H9 (cell line): Measurements from ENCODE around the gene GRIK4. TPM values are rescaled to one million over a fixed set of nuclear protein-coding genes. Genes with fewer than 3 reads are reported as not detected.
A peak's percentile ranks its signal among the peaks of the same experiment; 100 is the strongest.

ENCODE experiments used
- DNase-seq: peaks from one replicate; pipeline ENCODE4 v3.0.0-alpha.2; 2017
- H2AFZ ChIP-seq: one replicate; pipeline ENCODE4 v1.6.1; 2013; ENCODE audit warnings: mild to moderate bottlenecking, low read length, control low read depth, moderate library complexity
- H2AK5ac ChIP-seq: 2 replicates; pipeline ENCODE4 v1.6.1; 2013; ENCODE audit warnings: low read length, control low read depth, mixed read lengths; ENCODE audit not compliant: insufficient read length
- H2BK120ac ChIP-seq: one replicate; pipeline ENCODE4 v1.6.1; 2013; ENCODE audit warnings: low read depth, mild to moderate bottlenecking, low read length, control low read depth, inconsistent platforms; ENCODE audit not compliant: poor library complexity, severe bottlenecking
- H2BK12ac ChIP-seq: 2 replicates; pipeline ENCODE4 v1.6.1; 2013; ENCODE audit warnings: low read length, control low read depth, mixed read lengths, low read depth; ENCODE audit not compliant: insufficient read length
- H2BK15ac ChIP-seq: 2 replicates; pipeline ENCODE4 v1.6.1; 2013; ENCODE audit warnings: low read depth, low read length, control low read depth
- H2BK20ac ChIP-seq: one replicate; pipeline ENCODE4 v1.6.1; 2013; ENCODE audit warnings: low read depth, mild to moderate bottlenecking, low read length, control low read depth, inconsistent platforms; ENCODE audit not compliant: poor library complexity, severe bottlenecking
- H2BK5ac ChIP-seq: 2 replicates; pipeline ENCODE4 v1.6.1; 2013; ENCODE audit warnings: low read length, control low read depth, mixed read lengths; ENCODE audit not compliant: insufficient read length
- H3K14ac ChIP-seq: 2 replicates; pipeline ENCODE4 v1.6.1; 2013; ENCODE audit warnings: low read length, control low read depth; ENCODE audit not compliant: insufficient read depth
- H3K18ac ChIP-seq: 2 replicates; pipeline ENCODE4 v1.6.1; 2013; ENCODE audit warnings: low read depth, mild to moderate bottlenecking, mixed read lengths, low read length, control low read depth; ENCODE audit not compliant: insufficient read length
- H3K23ac ChIP-seq: 2 replicates; pipeline ENCODE4 v1.6.1; 2013; ENCODE audit warnings: low read length, control low read depth, mixed read lengths, low read depth; ENCODE audit not compliant: insufficient read length
- H3K23me2 ChIP-seq: 2 replicates; pipeline ENCODE4 v1.6.1; 2013; ENCODE audit warnings: low read depth, mild to moderate bottlenecking, mixed read lengths, low read length, control low read depth; ENCODE audit not compliant: insufficient read length, poor library complexity, severe bottlenecking
- H3K27ac ChIP-seq: 2 replicates; pipeline ENCODE4 v1.5.1; 2013; ENCODE audit warnings: low read length, control low read depth, mixed read lengths, low read depth; ENCODE audit not compliant: insufficient read length
- H3K27me3 ChIP-seq: 2 replicates; pipeline ENCODE4 v1.6.1; 2013; ENCODE audit warnings: low read length, control low read depth, inconsistent platforms; ENCODE audit not compliant: insufficient read depth
- H3K4ac ChIP-seq: 2 replicates; pipeline ENCODE4 v1.6.1; 2013; ENCODE audit warnings: low read depth, mild to moderate bottlenecking, control low read depth, inconsistent platforms, low read length, moderate library complexity
- H3K4me1 ChIP-seq: 2 replicates; pipeline ENCODE4 v1.6.1; 2013; ENCODE audit warnings: low read length, control low read depth, inconsistent platforms; ENCODE audit not compliant: insufficient read depth
- H3K4me2 ChIP-seq: 2 replicates; pipeline ENCODE4 v1.6.1; 2013; ENCODE audit warnings: low read length, control low read depth, mixed read lengths; ENCODE audit not compliant: insufficient read length, insufficient read depth
- H3K56ac ChIP-seq: 2 replicates; pipeline ENCODE4 v1.6.1; 2013; ENCODE audit warnings: low read depth, mild to moderate bottlenecking, mixed read lengths, low read length, control low read depth; ENCODE audit not compliant: insufficient read length
- H3K79me1 ChIP-seq: 2 replicates; pipeline ENCODE4 v1.6.1; 2013; ENCODE audit warnings: low read depth, mild to moderate bottlenecking, moderate library complexity, low read length, control low read depth, inconsistent platforms; ENCODE audit not compliant: insufficient read depth, poor library complexity, severe bottlenecking
- H3K79me2 ChIP-seq: 2 replicates; pipeline ENCODE4 v1.6.1; 2013; ENCODE audit warnings: low read length, control low read depth, inconsistent platforms; ENCODE audit not compliant: insufficient read depth
- H3K9ac ChIP-seq: 2 replicates; pipeline ENCODE4 v1.6.1; 2013; ENCODE audit warnings: low read length, control low read depth, mixed read lengths; ENCODE audit not compliant: insufficient read length; ENCODE audit errors: extremely low read depth
- H3K9me3 ChIP-seq: one replicate; pipeline ENCODE4 v1.6.1; 2013; ENCODE audit warnings: low read depth, low read length, inconsistent platforms; ENCODE audit not compliant: control insufficient read depth
- H3T11ph ChIP-seq: one replicate; pipeline ENCODE4 v1.6.1; 2013; ENCODE audit warnings: mild to moderate bottlenecking, low read length, control low read depth, inconsistent platforms
- H4K20me1 ChIP-seq: one replicate; pipeline ENCODE4 v1.6.1; 2013; ENCODE audit not compliant: control insufficient read depth, insufficient read length, insufficient read depth
- H4K5ac ChIP-seq: 2 replicates; pipeline ENCODE4 v1.6.1; 2013; ENCODE audit warnings: low read depth, mild to moderate bottlenecking, mixed read lengths, low read length, control low read depth; ENCODE audit not compliant: insufficient read length
- H4K8ac ChIP-seq: replicated peaks from 2 replicates; pipeline ENCODE4 v1.6.1; 2013; ENCODE audit warnings: low read length, control low read depth, mixed read lengths, low read depth; ENCODE audit not compliant: insufficient read length
- H4K91ac ChIP-seq: 2 replicates; pipeline ENCODE4 v1.6.1; 2013; ENCODE audit warnings: low read depth, mild to moderate bottlenecking, moderate library complexity, mixed read lengths, low read length, control low read depth; ENCODE audit not compliant: insufficient read length
- H3K27ac Mint-ChIP-seq, 3 experiments: 2 replicates in 2 of 3; 3 replicates in 1 of 3; pipeline ENCODE4 v1.8.0; 2020 to 2021; ENCODE audit warnings: mixed read lengths in 3 of 3, mild to moderate bottlenecking in 1 of 3, moderate library complexity in 1 of 3
- H3K27me3 Mint-ChIP-seq: 2 replicates; pipeline ENCODE4 v1.8.0; 2021; ENCODE audit warnings: low read depth, mild to moderate bottlenecking, moderate library complexity, mixed read lengths
- H3K36me3 Mint-ChIP-seq, 3 experiments: 2 replicates in 2 of 3; 3 replicates in 1 of 3; pipeline ENCODE4 v1.8.0; 2020 to 2021; ENCODE audit warnings: low read depth in 3 of 3, mixed read lengths in 3 of 3; ENCODE audit not compliant: insufficient read depth in 1 of 3
- H3K4me1 Mint-ChIP-seq, 2 experiments: 2 replicates each; pipeline ENCODE4 v1.8.0; 2020; ENCODE audit warnings: mixed read lengths in 2 of 2
- H3K4me3 Mint-ChIP-seq, 2 experiments: 2 replicates in 1 of 2; 3 replicates in 1 of 2; pipeline ENCODE4 v1.8.0; 2020 to 2021; ENCODE audit warnings: mild to moderate bottlenecking in 2 of 2, mixed read lengths in 2 of 2, moderate library complexity in 1 of 2
- H3K9me3 Mint-ChIP-seq, 2 experiments: 2 replicates in 1 of 2; 3 replicates in 1 of 2; pipeline ENCODE4 v1.8.0; 2020; ENCODE audit warnings: mild to moderate bottlenecking in 2 of 2, mixed read lengths in 2 of 2, moderate library complexity in 1 of 2
- CTCF ChIP-seq: fragments of 200-600 bp; sonication (generic); conservative IDR thresholded peaks from 3 replicates; pipeline ENCODE4 v1.8.0; 2021; ENCODE audit warnings: antibody characterized with exemption, mild to moderate bottlenecking
- WGBS: extraction: QIAGEN DNeasy Blood & Tissue Kit; methylation state at CpG from one replicate; pipeline ENCODE4 v1.1.7; 2013; ENCODE audit warnings: missing lambda C conversion rate, low lambda C conversion rate, mixed read lengths; ENCODE audit not compliant: insufficient read length; ENCODE audit errors: extremely low coverage; 5-methylcytosine and 5-hydroxymethylcytosine counted together
- total RNA-seq: library from RNA; stranded (reverse); gene quantifications from 2 replicates; pipeline ENCODE4 v1.2.1, GENCODE V29; 2021

Gene GRIK4
- total RNA-seq, 1 experiment from 2014 or later = 2.3 TPM

GRCh38 chr11:120547316-120547715 lies 35.8 kb downstream of the GRIK4 start:
- no peak for TF ChIP-seq CTCF
- H3K4me1 Mint-ChIP-seq = peaks cover 37 to 50% of the 10 kb centered on the region in 2 experiments
- H3K4me1 ChIP-seq = peaks cover 2% of the 10 kb centered on the region; the same call in 1 of the 2 replicates
- no peaks in the 10 kb centered on the region for H3K27me3 ChIP-seq
- no peak overlapping the region for H3K27ac ChIP-seq
- no peaks in the 10 kb centered on the region for H3K23me2 ChIP-seq
- H3K18ac ChIP-seq = no peak overlapping the region
- H3K23ac ChIP-seq = no peak overlapping the region
- H3K79me1 ChIP-seq = no peaks in the 10 kb centered on the region
- no peaks in the 10 kb centered on the region for H4K20me1 ChIP-seq
- no peaks in the 10 kb centered on the region for H3K9me3 ChIP-seq
- H4K91ac ChIP-seq = no peak overlapping the region
- H2BK15ac ChIP-seq = no peak overlapping the region
- H3T11ph ChIP-seq = no peak overlapping the region
- peak overlapping the region in 1 of 3 experiments; percentile 41; a peak in 1 of 7 replicates for H3K27ac Mint-ChIP-seq
- H3K27me3 Mint-ChIP-seq = peaks cover 8% of the 10 kb centered on the region
- H2BK120ac ChIP-seq = no peak overlapping the region
- H3K9me3 Mint-ChIP-seq = no peaks in the 10 kb centered on the region
- no peak overlapping the region for H3K4ac ChIP-seq
- WGBS = no CpG with 5 or more reads among the region's 10 CpGs
- no peak overlapping the region for H2AFZ ChIP-seq
- H2BK5ac ChIP-seq = no peak overlapping the region
- DNase-seq = no peak
- no peak overlapping the region for H4K8ac ChIP-seq
- H3K56ac ChIP-seq = no peak overlapping the region
- H2BK12ac ChIP-seq = no peak overlapping the region
- no peak overlapping the region for H3K9ac ChIP-seq
- H2BK20ac ChIP-seq = no peak overlapping the region
- no peak overlapping the region for H3K4me2 ChIP-seq
- no peaks in the 10 kb centered on the region for H3K36me3 Mint-ChIP-seq
- no peaks in the 10 kb centered on the region for H3K79me2 ChIP-seq
- no peak overlapping the region for H2AK5ac ChIP-seq
- no peak overlapping the region for H4K5ac ChIP-seq
- no peak overlapping the region for H3K4me3 Mint-ChIP-seq
- no peak overlapping the region for H3K14ac ChIP-seq
